Measurements from ENCODE around the gene SPHK1.

- TF ChIP-seq CTCF (IDR thresholded peaks at IDR 0.05) (peak in 1 of 3 donors; percentile 39), POLR2AphosphoS5 (IDR thresholded peaks at IDR 0.05) (peak in 1 of 3 donors; percentile 67), POLR2A (IDR thresholded peaks at IDR 0.05) (peak; percentile 54)
These were observed 30.7 kb upstream of the SPHK1 start, which contains the start of gene PRPSAP1 for GRCh38 chr17:76353599-76354316.

Measured in breast epithelium (tissue), 3 donors.